SH-SY5Y (cell line): ENCODE results near the gene KRT6B.

ENCODE experiments used
- GATA2 ChIP-seq: IDR thresholded peaks from 2 replicates; pipeline ENCODE4 v1.6.1; 2011; ENCODE audit warnings: mild to moderate bottlenecking, low read depth, low read length
- GATA3 ChIP-seq: IDR thresholded peaks from 2 replicates; pipeline ENCODE4 v1.6.1; 2011; ENCODE audit warnings: low read depth, mild to moderate bottlenecking, low read length, moderate library complexity

GRCh38 chr12:52402873-52403540 lies 48.9 kb downstream of the KRT6B start:
- TF ChIP-seq GATA3 (no peak), GATA2 (no peak)
